Right lobe of liver (tissue), 6 donors: Measurements from ENCODE around the gene MED15. TPM values are rescaled to one million over a fixed set of nuclear protein-coding genes. Genes with fewer than 3 reads are reported as not detected.

ENCODE experiments used
- ATAC-seq, 4 donors: fragments of 200-7000 bp; cut with Tn5 transposase; one replicate each; pipeline ENCODE4 v1.9.1; 2020; ENCODE audit warnings: mild to moderate bottlenecking in 4 of 4, moderate library complexity in 4 of 4
- DNase-seq, 3 donors: peaks; one replicate each; pipeline ENCODE4 v3.0.0-alpha.2; 2020
- H3K27ac ChIP-seq, 3 donors: fragments of 200-600 bp; one replicate each; pipeline ENCODE4 v1.8.0; 2022
- H3K27me3 ChIP-seq, 2 donors: fragments of 200-600 bp; one replicate each; pipeline ENCODE4 v1.8.0; 2022
- H3K36me3 ChIP-seq, 4 donors: fragments of 200-600 bp; sonication (generic) in 1 of 4; one replicate each; pipeline versions ENCODE4 v1.5.1 to v1.8.0; 2017 to 2022; ENCODE audit warnings: control low read depth in 1 of 4
- H3K4me1 ChIP-seq, 4 donors: fragments of 200-600 bp; sonication (generic) in 1 of 4; one replicate each; pipeline versions ENCODE4 v1.5.1 to v1.8.0; 2017 to 2022; ENCODE audit warnings: control low read depth in 1 of 4
- H3K4me3 ChIP-seq, 3 donors: fragments of 200-600 bp; one replicate each; pipeline ENCODE4 v1.8.0; 2022
- H3K9me3 ChIP-seq, 4 donors: fragments of 200-600 bp; sonication (generic) in 1 of 4; one replicate each; pipeline versions ENCODE4 v1.5.1 to v1.8.0; 2017 to 2022; ENCODE audit warnings: control low read depth in 1 of 4
- CTCF ChIP-seq, 4 donors: fragments of 200-600 bp in 3 of 4; fragments of 450-650 bp in 1 of 4; IDR thresholded peaks; one replicate each; pipeline versions ENCODE4 v1.5.1 to v1.8.0; 2016 to 2022; ENCODE audit warnings: antibody characterized with exemption in 4 of 4, mild to moderate bottlenecking in 2 of 4
- POLR2A ChIP-seq: fragments of 450-650 bp; IDR thresholded peaks from one replicate; pipeline ENCODE4 v1.6.1; 2017; ENCODE audit warnings: antibody characterized with exemption, mild to moderate bottlenecking
- WGBS: methylation state at CpG from one replicate; pipeline ENCODE4 v1.1.6; 2018; ENCODE audit warnings: low coverage, low lambda C conversion rate; ENCODE audit not compliant: insufficient coverage; ENCODE audit errors: missing lambda C conversion rate; 5-methylcytosine and 5-hydroxymethylcytosine counted together
- intact Hi-C, 2 donors: fragments of 100-400 bp; cut with DNase I; formaldehyde crosslinking; loops; one replicate each; pipeline versions ENCODE4 v1.11.2 to v1.14.1; 2022
- total RNA-seq, 6 experiments: library from RNA; depleted of rRNA in 2 of 6; stranded (reverse); fragments of >200 nt in 2 of 6; fragmentation: NEBNext Ultra II Directional in 3 of 6; extraction: Animal tissue kit (Norgen Biotek cat#: 25700) in 3 of 6; gene quantifications; one replicate each; pipeline versions ENCODE4 v1.1.0 to v1.2.4, GENCODE V29; 2016 to 2023
- donor health status: DM: no; HTN: yes; CAD: no.
- donor health status: DM: no; HTN: no; CAD: no.
- donor health status: DM: no; HTN: no; CAD: no.
- donor health status: DM: no; HTN: yes; CAD: no.
- donor health status: DM: no; HTN: yes; CAD: no.

The MED15 gene
- total RNA-seq, 6 experiments from 2014 or later, result 15.7 to 34.7 (median 23.6) TPM

- intact Hi-C loops, result loop anchor here in 1 of 2 donors (10.0 kb wide), 1 partner anchor 95 kb away; no protein-coding TSS in a partner anchor
These were observed 92.8 kb downstream of the MED15 start for GRCh38 chr22:20600137-20600673.

GRCh38 chr22:20601308-20601707, 93.9 kb downstream of the MED15 start:
- H3K9me3 ChIP-seq, result no peaks in the 10 kb centered on the region
- TF ChIP-seq CTCF (IDR thresholded peaks at IDR 0.05) (no peak), POLR2A (no peak)
- no peaks in the 10 kb centered on the region for H3K36me3 ChIP-seq
- DNase-seq (no peak), ATAC-seq (no peak)
- intact Hi-C loops, result loop anchor here in 1 of 2 donors (10.0 kb wide), 1 partner anchor 93 kb away; no protein-coding TSS in a partner anchor
- no peaks in the 10 kb centered on the region for H3K27me3 ChIP-seq
- no peak overlapping the region for H3K4me3 ChIP-seq
- 85% methylated on average over 7 of the region's 7 CpGs for WGBS
- H3K4me1 ChIP-seq, result peaks cover 0 to under 1% (median 0%) of the 10 kb centered on the region in 4 donors
- H3K27ac ChIP-seq, result no peak overlapping the region

More at GRCh38 chr22:20600137-20600673, 92.8 kb downstream of the MED15 start:
- 90% methylated on average over 3 of the region's 8 CpGs for WGBS
- H3K36me3 ChIP-seq, result no peaks in the 10 kb centered on the region
- H3K27ac ChIP-seq, result no peak overlapping the region
- no peaks in the 10 kb centered on the region for H3K27me3 ChIP-seq
- H3K4me3 ChIP-seq, result no peak overlapping the region
- DNase-seq, result no peak
- H3K9me3 ChIP-seq, result no peaks in the 10 kb centered on the region
- no peaks in the 10 kb centered on the region for H3K4me1 ChIP-seq
- TF ChIP-seq POLR2A, result no peak
- no peak for TF ChIP-seq CTCF (IDR thresholded peaks at IDR 0.05)
- ATAC-seq, result no peak

- TF ChIP-seq POLR2A, result no peak
- no peak for TF ChIP-seq CTCF (IDR thresholded peaks at IDR 0.05)
- Histone ChIP-seq H3K27me3 (no peaks in the 10 kb centered on the region), H3K4me3 (no peak overlapping the region), H3K27ac (no peak overlapping the region), H3K4me1 (peaks cover 0 to 3% (median 0%) of the 10 kb centered on the region in 4 donors), H3K36me3 (no peaks in the 10 kb centered on the region), H3K9me3 (no peaks in the 10 kb centered on the region)
- DNase-seq, result no peak
- WGBS, result 71% methylated on average over 6 of the region's 8 CpGs
- ATAC-seq, result no peak
- intact Hi-C loops, result loop anchor here in 1 of 2 donors (10.0 kb wide), 1 partner anchor 92 kb away; no protein-coding TSS in a partner anchor
These were observed 95.3 kb downstream of the MED15 start for GRCh38 chr22:20602609-20603164.

GRCh38 chr22:20604092-20604747, 96.8 kb downstream of the MED15 start:
- intact Hi-C loops, result loop anchor here in 1 of 2 donors (10.0 kb wide), 1 partner anchor 91 kb away; no protein-coding TSS in a partner anchor
- Histone ChIP-seq H3K27ac (no peak overlapping the region), H3K36me3 (no peaks in the 10 kb centered on the region), H3K9me3 (no peaks in the 10 kb centered on the region), H3K4me3 (no peak overlapping the region), H3K27me3 (no peaks in the 10 kb centered on the region), H3K4me1 (peaks cover 0 to 3% (median 0%) of the 10 kb centered on the region in 4 donors)
- no peak for ATAC-seq
- TF ChIP-seq CTCF (IDR thresholded peaks at IDR 0.05), result no peak
- TF ChIP-seq POLR2A, result no peak
- 86% methylated on average over 1 of the region's 23 CpGs for WGBS
- no peak for DNase-seq
